Gastroesophageal sphincter (tissue), 4 donors: Measurements from ENCODE around the gene AUTS2. TPM values are rescaled to one million over a fixed set of nuclear protein-coding genes. Genes with fewer than 3 reads are reported as not detected.

ENCODE experiments used
- ATAC-seq: fragments of 150-250 bp; one replicate; pipeline ENCODE4 v1.9.1; 2016; ENCODE audit warnings: mild to moderate bottlenecking, moderate library complexity
- H3K27ac ChIP-seq, 4 donors: fragments of 200-600 bp; sonication (generic) in 3 of 4; 1 replicate in 3 of 4; 2 replicates in 1 of 4; pipeline ENCODE4 v1.5.1; 2016 to 2019
- H3K27me3 ChIP-seq: fragments of 200-600 bp; sonication (generic); one replicate; pipeline ENCODE4 v1.5.1; 2019
- H3K36me3 ChIP-seq, 2 donors: fragments of 200-600 bp; sonication (generic); one replicate each; pipeline ENCODE4 v1.5.1; 2019; ENCODE audit warnings: control low read depth in 1 of 2
- H3K4me1 ChIP-seq, 3 donors: fragments of 200-600 bp; sonication (generic); 1 replicate in 2 of 3; 2 replicates in 1 of 3; pipeline ENCODE4 v1.5.1; 2016 to 2019; ENCODE audit warnings: control low read depth in 2 of 3
- H3K4me3 ChIP-seq, 2 donors: fragments of 200-600 bp; sonication (generic); one replicate each; pipeline ENCODE4 v1.5.1; 2019; ENCODE audit warnings: mild to moderate bottlenecking in 1 of 2, moderate library complexity in 1 of 2
- H3K9me3 ChIP-seq, 3 donors: fragments of 200-600 bp; sonication (generic); one replicate each; pipeline ENCODE4 v1.5.1; 2017 to 2019; ENCODE audit warnings: control low read depth in 2 of 3
- EP300 ChIP-seq: sonication (generic); formaldehyde crosslinking; IDR thresholded peaks from one replicate; pipeline ENCODE4 v1.6.1; 2017; ENCODE audit warnings: antibody characterized with exemption, mild to moderate bottlenecking
- POLR2A ChIP-seq, 2 donors: fragments of 450-650 bp; IDR thresholded peaks; one replicate each; pipeline ENCODE4 v1.6.1; 2017; ENCODE audit warnings: antibody characterized with exemption in 2 of 2, mild to moderate bottlenecking in 2 of 2, moderate library complexity in 1 of 2
- POLR2AphosphoS5 ChIP-seq: sonication (generic); formaldehyde crosslinking; IDR thresholded peaks from one replicate; pipeline ENCODE4 v1.6.1; 2017; ENCODE audit warnings: antibody characterized with exemption
- WGBS, 2 donors: methylation state at CpG; one replicate each; pipeline ENCODE4 v1.1.5; 2018; ENCODE audit warnings: low coverage in 1 of 2; 5-methylcytosine and 5-hydroxymethylcytosine counted together
- total RNA-seq, 4 donors: library from RNA; depleted of rRNA; stranded (reverse); fragments of >200 nt; gene quantifications; one replicate each; pipeline ENCODE4 v1.1.0, GENCODE V29; 2016
- TF ChIP-seq, protein P1 (sequence below), 4 experiments: fragments of 200-600 bp in 2 of 4; fragments of 450-650 bp in 2 of 4; sonication (generic) in 1 of 4; IDR thresholded peaks; one replicate each; pipeline ENCODE4 v1.5.1; 2017 to 2019; ENCODE audit warnings: antibody characterized with exemption in 4 of 4, mild to moderate bottlenecking in 2 of 4, moderate library complexity in 2 of 4

The AUTS2 gene
- total RNA-seq, 4 donors from 2014 or later, result 12.2 to 48.7 (median 44.1) TPM

- no peak for TF ChIP-seq POLR2A (IDR thresholded peaks at IDR 0.05)
- TF ChIP-seq EP300, result no peak
- TF ChIP-seq POLR2AphosphoS5, result no peak
- TF ChIP-seq, protein P1, sequence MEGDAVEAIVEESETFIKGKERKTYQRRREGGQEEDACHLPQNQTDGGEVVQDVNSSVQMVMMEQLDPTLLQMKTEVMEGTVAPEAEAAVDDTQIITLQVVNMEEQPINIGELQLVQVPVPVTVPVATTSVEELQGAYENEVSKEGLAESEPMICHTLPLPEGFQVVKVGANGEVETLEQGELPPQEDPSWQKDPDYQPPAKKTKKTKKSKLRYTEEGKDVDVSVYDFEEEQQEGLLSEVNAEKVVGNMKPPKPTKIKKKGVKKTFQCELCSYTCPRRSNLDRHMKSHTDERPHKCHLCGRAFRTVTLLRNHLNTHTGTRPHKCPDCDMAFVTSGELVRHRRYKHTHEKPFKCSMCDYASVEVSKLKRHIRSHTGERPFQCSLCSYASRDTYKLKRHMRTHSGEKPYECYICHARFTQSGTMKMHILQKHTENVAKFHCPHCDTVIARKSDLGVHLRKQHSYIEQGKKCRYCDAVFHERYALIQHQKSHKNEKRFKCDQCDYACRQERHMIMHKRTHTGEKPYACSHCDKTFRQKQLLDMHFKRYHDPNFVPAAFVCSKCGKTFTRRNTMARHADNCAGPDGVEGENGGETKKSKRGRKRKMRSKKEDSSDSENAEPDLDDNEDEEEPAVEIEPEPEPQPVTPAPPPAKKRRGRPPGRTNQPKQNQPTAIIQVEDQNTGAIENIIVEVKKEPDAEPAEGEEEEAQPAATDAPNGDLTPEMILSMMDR (IDR thresholded peaks at IDR 0.05), result no peak
- Histone ChIP-seq H3K27ac (no peak overlapping the region), H3K27me3 (no peaks in the 10 kb centered on the region), H3K36me3 (no peaks in the 10 kb centered on the region), H3K4me3 (no peak overlapping the region), H3K9me3 (peaks cover 0 to 8% (median 0%) of the 10 kb centered on the region in 3 donors), H3K4me1 (peaks cover 5 to 39% (median 7%) of the 10 kb centered on the region in 3 donors)
- 93 to 100% methylated on average over 1 to 7 of the region's 11 CpGs for WGBS, 2 donors
- ATAC-seq, result no peak
These were observed 1113.2 kb downstream of the AUTS2 start for GRCh38 chr7:70711452-70711851.

GRCh38 chr7:70712942-70713341 lies 1114.7 kb downstream of the AUTS2 start:
- no peak for ATAC-seq
- Histone ChIP-seq H3K4me3 (no peak overlapping the region), H3K36me3 (no peaks in the 10 kb centered on the region), H3K27me3 (no peaks in the 10 kb centered on the region), H3K9me3 (peaks cover 0 to 8% (median 0%) of the 10 kb centered on the region in 3 donors), H3K4me1 (peaks cover 4 to 24% (median 7%) of the 10 kb centered on the region in 3 donors), H3K27ac (no peak overlapping the region)
- WGBS, 2 donors, result 94 to 100% methylated on average over 3 to 4 of the region's 5 CpGs
- TF ChIP-seq POLR2AphosphoS5, result no peak
- TF ChIP-seq, protein P1 (IDR thresholded peaks at IDR 0.05), result no peak
- no peak for TF ChIP-seq POLR2A (IDR thresholded peaks at IDR 0.05)
- no peak for TF ChIP-seq EP300

DNA sequence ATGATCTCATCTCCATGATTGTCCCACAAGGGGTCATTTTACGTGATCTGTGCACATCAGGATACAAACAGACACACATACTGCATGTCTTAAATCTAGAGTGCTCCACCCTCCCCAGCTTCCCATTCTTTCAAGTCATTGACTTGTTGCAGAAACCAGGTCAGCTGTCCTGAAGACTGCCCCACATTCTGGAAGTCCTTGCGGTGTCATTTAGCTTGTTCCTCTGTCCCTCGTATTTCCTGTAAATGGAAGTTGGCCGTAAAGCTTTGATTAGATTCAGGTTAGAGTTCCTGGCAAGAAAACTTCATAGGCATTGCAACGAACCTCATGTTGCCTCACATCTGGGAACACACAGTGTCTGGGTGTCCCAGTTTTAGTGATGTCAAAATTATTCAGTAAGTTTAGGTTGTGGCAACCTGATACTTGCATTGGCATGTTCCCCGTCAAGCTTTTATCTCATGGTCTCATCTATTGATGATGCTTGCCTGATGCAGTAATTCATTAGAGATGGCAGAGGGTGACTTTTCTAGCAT lies 1116.3 kb downstream of the AUTS2 start:
- peaks cover 4 to 14% (median 7%) of the 10 kb centered on the region in 3 donors for H3K4me1 ChIP-seq
- no peaks in the 10 kb centered on the region for H3K36me3 ChIP-seq
- H3K27ac ChIP-seq, result no peak overlapping the region
- no peaks in the 10 kb centered on the region for H3K27me3 ChIP-seq
- TF ChIP-seq POLR2AphosphoS5, result no peak
- 97 to 100% methylated on average over 2 to 6 of the region's 6 CpGs for WGBS, 2 donors
- H3K4me3 ChIP-seq, result no peak overlapping the region
- ATAC-seq, result no peak
- H3K9me3 ChIP-seq, result peaks cover 0 to 8% (median 0%) of the 10 kb centered on the region in 3 donors

DNA sequence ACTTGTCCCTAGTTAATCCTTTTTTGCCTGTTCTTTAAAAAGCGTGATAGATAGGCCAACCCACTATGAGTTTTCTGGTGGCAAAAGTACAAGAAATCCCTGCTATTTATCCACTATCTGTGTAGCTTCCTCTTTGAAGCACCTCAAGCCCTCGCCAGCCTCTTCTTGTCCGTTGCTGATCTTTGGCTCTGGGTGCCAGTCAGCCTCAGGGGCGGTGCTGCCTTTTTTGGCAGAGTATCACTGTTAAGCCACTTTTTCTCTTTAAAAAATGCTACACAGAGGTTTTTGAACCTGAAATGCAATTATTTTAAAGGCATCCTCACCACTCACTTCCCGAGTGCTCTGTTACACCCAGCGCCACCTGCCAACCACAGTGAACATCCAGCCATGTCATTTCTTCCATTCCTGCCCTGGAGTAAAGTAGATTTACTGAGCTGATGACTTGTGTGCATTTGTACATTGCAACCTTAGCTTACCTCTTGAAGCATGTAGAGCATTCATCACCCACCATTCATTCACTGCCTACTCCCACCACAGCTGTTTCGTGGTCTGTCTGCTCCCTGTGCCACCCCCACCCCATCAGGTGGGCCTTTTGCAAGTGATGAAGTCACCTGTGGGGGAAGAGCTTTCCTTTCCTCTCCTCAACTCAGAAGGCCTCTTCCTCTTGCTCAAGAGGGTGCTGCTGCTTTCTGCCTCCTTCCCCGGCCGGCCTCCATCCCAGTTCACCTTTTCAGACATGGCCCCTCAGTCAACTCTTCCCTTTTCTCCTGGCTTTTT lies 1119.5 kb downstream of the AUTS2 start:
- no peak for ATAC-seq
- Histone ChIP-seq H3K27me3 (no peaks in the 10 kb centered on the region), H3K4me3 (no peak overlapping the region), H3K36me3 (no peaks in the 10 kb centered on the region), H3K27ac (no peak overlapping the region), H3K4me1 (no peaks in the 10 kb centered on the region), H3K9me3 (peaks cover 0 to 8% (median 0%) of the 10 kb centered on the region in 3 donors)
- 82 to 87% methylated on average over 8 to 9 of the region's 9 CpGs for WGBS, 2 donors
- TF ChIP-seq EP300 (no peak), POLR2AphosphoS5 (no peak), POLR2A (IDR thresholded peaks at IDR 0.05) (no peak)
- TF ChIP-seq, protein P1 (IDR thresholded peaks at IDR 0.05), result no peak

GRCh38 chr7:70719125-70719524 lies 1120.8 kb downstream of the AUTS2 start:
- Histone ChIP-seq H3K9me3 (peaks cover 0 to 8% (median 0%) of the 10 kb centered on the region in 3 donors), H3K27me3 (no peaks in the 10 kb centered on the region), H3K4me1 (no peaks in the 10 kb centered on the region), H3K36me3 (no peaks in the 10 kb centered on the region), H3K4me3 (no peak overlapping the region), H3K27ac (no peak overlapping the region)
- ATAC-seq, result no peak
- TF ChIP-seq POLR2AphosphoS5 (no peak), EP300 (no peak), POLR2A (IDR thresholded peaks at IDR 0.05) (no peak)
- TF ChIP-seq, protein P1 (IDR thresholded peaks at IDR 0.05), result no peak
- WGBS, 2 donors, result 86 to 100% methylated on average over 2 to 7 of the region's 7 CpGs
